Loucy (cell line): ENCODE results near the gene CD320.

Experiments used
- H2AFZ ChIP-seq: fragments of 200-600 bp; sonication (generic); 2 replicates; pipeline ENCODE4 v1.6.0; 2016; ENCODE audit warnings: antibody characterized with exemption, mild to moderate bottlenecking, low read length, moderate library complexity
- H3F3A ChIP-seq: fragments of 200-600 bp; 2 replicates; pipeline ENCODE4 v1.6.0; 2016; ENCODE audit warnings: antibody characterized with exemption, low read depth, mild to moderate bottlenecking
- H3K27me3 ChIP-seq: fragments of 200-600 bp; sonication (generic); 2 replicates; pipeline ENCODE4 v1.6.1; 2014; ENCODE audit warnings: low read length, mild to moderate bottlenecking; ENCODE audit not compliant: insufficient read depth, poor library complexity, severe bottlenecking
- H3K36me3 ChIP-seq: fragments of 200-600 bp; sonication (generic); 2 replicates; pipeline ENCODE4 v1.6.1; 2016; ENCODE audit warnings: low read length; ENCODE audit not compliant: insufficient read depth
- H3K4me1 ChIP-seq: fragments of 200-600 bp; sonication (generic); 2 replicates; pipeline ENCODE4 v1.5.1; 2014; ENCODE audit warnings: low read length, mild to moderate bottlenecking; ENCODE audit not compliant: insufficient read depth, poor library complexity, severe bottlenecking
- H3K4me2 ChIP-seq: fragments of 200-600 bp; sonication (generic); 2 replicates; pipeline ENCODE4 v1.6.0; 2014; ENCODE audit warnings: antibody characterized with exemption, low read length, low read depth, mild to moderate bottlenecking; ENCODE audit not compliant: poor library complexity, severe bottlenecking
- H3K4me3 ChIP-seq: fragments of 200-600 bp; sonication (generic); 2 replicates; pipeline ENCODE4 v1.5.1; 2014; ENCODE audit warnings: low read length, mild to moderate bottlenecking, mixed read lengths; ENCODE audit not compliant: poor library complexity, severe bottlenecking
- H3K79me2 ChIP-seq: fragments of 200-600 bp; sonication (generic); 2 replicates; pipeline ENCODE4 v1.6.1; 2014; ENCODE audit warnings: low read length; ENCODE audit not compliant: insufficient read depth
- H3K9ac ChIP-seq: fragments of 200-600 bp; sonication (generic); 2 replicates; pipeline ENCODE4 v1.6.0; 2014; ENCODE audit warnings: mild to moderate bottlenecking, low read depth, low read length, moderate library complexity; ENCODE audit not compliant: poor library complexity, severe bottlenecking
- H3K9me2 ChIP-seq: fragments of 200-600 bp; sonication (generic); replicated peaks from 2 replicates; pipeline ENCODE4 v1.6.1; 2016; ENCODE audit warnings: low read depth, low read length, mixed read lengths
- H3K9me3 ChIP-seq: fragments of 200-600 bp; sonication (generic); 2 replicates; pipeline ENCODE4 v1.6.1; 2014; ENCODE audit warnings: mild to moderate bottlenecking, antibody characterized with exemption, low read length, low read depth; ENCODE audit not compliant: insufficient read depth
- H4K20me1 ChIP-seq: fragments of 200-600 bp; sonication (generic); 2 replicates; pipeline ENCODE4 v1.6.0; 2014; ENCODE audit warnings: antibody characterized with exemption, low read length, mild to moderate bottlenecking; ENCODE audit not compliant: insufficient read depth, poor library complexity, severe bottlenecking
- EZH2phosphoT487 ChIP-seq: fragments of 200-600 bp; IDR thresholded peaks from 2 replicates; pipeline ENCODE4 v1.6.1; 2018; ENCODE audit warnings: antibody characterized with exemption, mild to moderate bottlenecking, moderate library complexity, borderline replicate concordance
- TF ChIP-seq, protein P1 (sequence below): fragments of 200-600 bp; sonication (generic); conservative IDR thresholded peaks from 2 replicates; pipeline ENCODE4 v1.5.1; 2014; ENCODE audit warnings: mild to moderate bottlenecking, antibody characterized with exemption, low read length

The CD320 gene

DNA sequence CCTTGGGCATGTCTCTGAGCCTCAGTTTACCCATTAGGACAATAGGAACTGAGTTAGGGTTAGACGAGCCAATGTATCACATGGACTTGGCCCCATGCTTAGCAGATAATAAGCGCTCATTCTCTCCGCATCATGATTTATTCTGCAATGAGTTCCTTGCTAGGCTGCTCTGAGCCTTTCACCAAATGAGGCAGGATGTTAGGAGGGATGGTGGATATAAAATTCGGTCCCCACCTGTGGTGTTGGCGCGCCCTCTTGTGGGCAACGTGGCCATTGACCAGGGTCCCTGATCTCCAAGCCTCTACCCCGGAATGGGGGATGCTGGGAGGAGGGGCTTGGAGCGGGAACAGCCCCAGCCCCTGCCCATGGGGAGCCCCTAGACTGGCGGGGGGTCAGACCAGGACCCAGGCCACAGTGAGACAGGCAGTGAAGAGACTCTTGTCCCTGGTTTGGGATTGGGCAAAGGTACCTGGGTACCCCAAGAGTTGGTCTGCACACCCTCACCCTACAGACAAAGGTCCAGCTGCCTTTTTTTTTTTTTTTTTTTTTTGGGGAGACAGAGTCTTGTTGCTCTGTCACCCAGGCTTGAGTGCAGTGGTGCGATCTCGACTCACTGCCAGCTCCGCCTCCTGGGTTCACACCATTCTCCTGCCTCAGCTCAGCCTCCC, 55.1 kb downstream of the CD320 start:
- Histone ChIP-seq H2AFZ (no peak overlapping the region), H3K9me2 (no peaks in the 10 kb centered on the region), H3K36me3 (peaks cover 13% of the 10 kb centered on the region; the same call in 1 of the 2 replicates), H3K9ac (no peak overlapping the region), H3K4me1 (no peaks in the 10 kb centered on the region), H3K79me2 (no peaks in the 10 kb centered on the region), H3K4me2 (no peak overlapping the region), H3K4me3 (no peak overlapping the region), H3F3A (no peaks in the 10 kb centered on the region), H4K20me1 (no peaks in the 10 kb centered on the region), H3K9me3 (no peaks in the 10 kb centered on the region), H3K27me3 (no peaks in the 10 kb centered on the region)
- TF ChIP-seq, protein P1, sequence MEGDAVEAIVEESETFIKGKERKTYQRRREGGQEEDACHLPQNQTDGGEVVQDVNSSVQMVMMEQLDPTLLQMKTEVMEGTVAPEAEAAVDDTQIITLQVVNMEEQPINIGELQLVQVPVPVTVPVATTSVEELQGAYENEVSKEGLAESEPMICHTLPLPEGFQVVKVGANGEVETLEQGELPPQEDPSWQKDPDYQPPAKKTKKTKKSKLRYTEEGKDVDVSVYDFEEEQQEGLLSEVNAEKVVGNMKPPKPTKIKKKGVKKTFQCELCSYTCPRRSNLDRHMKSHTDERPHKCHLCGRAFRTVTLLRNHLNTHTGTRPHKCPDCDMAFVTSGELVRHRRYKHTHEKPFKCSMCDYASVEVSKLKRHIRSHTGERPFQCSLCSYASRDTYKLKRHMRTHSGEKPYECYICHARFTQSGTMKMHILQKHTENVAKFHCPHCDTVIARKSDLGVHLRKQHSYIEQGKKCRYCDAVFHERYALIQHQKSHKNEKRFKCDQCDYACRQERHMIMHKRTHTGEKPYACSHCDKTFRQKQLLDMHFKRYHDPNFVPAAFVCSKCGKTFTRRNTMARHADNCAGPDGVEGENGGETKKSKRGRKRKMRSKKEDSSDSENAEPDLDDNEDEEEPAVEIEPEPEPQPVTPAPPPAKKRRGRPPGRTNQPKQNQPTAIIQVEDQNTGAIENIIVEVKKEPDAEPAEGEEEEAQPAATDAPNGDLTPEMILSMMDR: peak; percentile 97
- no peak for TF ChIP-seq EZH2phosphoT487
